HG03378 (cell line): ENCODE results near the gene MYG1.
"Not testable (repeated sequence)": the region's sequence is repeated elsewhere in the genome, so short reads cannot be mapped to it uniquely, and the experiment has no call there.

ENCODE experiments used
- ATAC-seq: cut with Tn5 transposase; IDR thresholded peaks from one replicate; pipeline ENCODE4 v1.9.1; 2021; ENCODE audit warnings: mild to moderate bottlenecking, moderate library complexity; ENCODE audit not compliant: unreplicated experiment

MYG1 gene

DNA sequence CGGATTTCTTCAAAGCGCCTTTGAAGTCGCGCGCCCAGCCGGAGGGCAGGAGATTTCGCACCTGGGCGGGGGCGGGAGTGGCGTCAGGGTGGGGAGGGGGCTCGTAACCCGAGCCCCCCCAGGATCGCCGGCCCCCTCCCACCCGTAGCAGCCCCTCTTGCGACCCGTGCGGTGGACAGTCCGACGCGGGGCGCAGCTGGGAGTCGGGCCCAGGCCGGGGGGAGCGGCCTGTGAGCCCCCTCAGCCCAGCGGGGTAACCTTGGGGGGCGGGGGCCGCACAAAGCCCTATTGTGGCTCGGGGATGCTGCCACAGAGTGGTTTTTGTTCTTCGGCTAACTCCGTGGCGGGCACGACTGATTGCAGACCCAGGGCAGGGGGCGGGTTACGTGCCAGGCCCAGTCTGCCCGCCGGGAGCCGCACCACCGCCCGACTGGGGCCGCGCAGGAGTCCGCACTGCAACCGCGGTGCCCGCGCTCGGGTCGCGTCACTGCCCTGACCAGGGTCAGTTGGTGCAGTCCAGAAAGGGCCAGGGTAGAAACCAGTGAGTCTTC lies 26.1 kb downstream of the MYG1 start:
- ATAC-seq: no peak

GRCh38 chr12:53326460-53327185 lies 27.1 kb downstream of the MYG1 start:
- no peak for ATAC-seq

GRCh38 chr12:53327435-53328042 lies 28.0 kb downstream of the MYG1 start:
- no peak for ATAC-seq

- no peak for ATAC-seq
These were observed 28.5 kb downstream of the MYG1 start for GRCh38 chr12:53328043-53328435.

GRCh38 chr12:53330671-53331070 lies 31.2 kb downstream of the MYG1 start:
- no peak for ATAC-seq

DNA sequence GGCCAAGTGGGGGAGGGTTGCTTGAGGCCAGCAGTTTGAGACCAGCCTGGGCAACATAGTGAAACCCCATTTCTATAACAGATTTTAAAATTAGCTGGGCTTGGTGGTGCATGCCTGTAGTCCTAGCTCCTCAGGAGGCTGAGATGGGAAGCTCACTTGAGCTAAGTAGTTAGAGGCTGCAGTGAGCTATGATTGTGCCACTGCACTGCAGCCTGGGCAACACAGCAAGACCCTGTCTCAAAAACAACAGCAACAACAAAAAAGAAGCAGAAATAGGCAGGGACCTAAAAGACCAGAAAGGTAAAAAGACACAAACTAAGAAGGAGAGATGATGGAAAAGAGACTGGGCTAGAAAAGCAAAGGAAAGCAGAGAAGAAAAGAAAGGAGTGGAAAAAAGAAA lies 32.8 kb downstream of the MYG1 start:
- ATAC-seq: not testable (repeated sequence)

GRCh38 chr12:53332744-53333143 lies 33.2 kb downstream of the MYG1 start:
- ATAC-seq: no peak

- ATAC-seq: no peak
These were observed 33.8 kb downstream of the MYG1 start for GRCh38 chr12:53333289-53333688.

GRCh38 chr12:53333845-53334244 lies 34.4 kb downstream of the MYG1 start:
- no peak for ATAC-seq

GRCh38 chr12:53334822-53335221 lies 35.3 kb downstream of the MYG1 start:
- ATAC-seq: no peak

DNA sequence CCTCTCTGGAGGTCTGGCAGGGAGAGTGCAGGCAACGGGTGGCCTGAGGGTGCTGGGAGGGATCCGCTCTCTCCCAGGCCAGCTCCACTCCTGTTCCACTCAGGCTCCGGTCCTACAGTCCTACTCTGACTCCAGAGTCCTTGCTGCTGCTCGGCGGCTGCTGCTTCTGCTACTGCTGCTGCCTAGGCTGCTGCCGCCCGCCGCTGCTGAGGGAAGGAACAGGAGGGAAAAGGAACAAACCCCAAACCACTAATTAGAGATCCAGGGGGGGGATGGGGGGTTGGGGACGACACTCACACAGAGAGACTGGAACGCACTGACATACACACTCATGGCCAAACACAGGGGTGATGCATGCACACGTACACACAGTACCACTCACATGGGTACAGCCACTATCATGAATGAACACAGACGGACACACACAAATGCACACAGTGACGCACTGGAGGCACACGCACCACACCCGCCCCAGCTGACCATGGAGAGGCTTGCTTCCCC lies 36.7 kb downstream of the MYG1 start, which contains the start of gene SP7:
Gene SP7, minus strand, starts transcription at position 174 of the 501 bp plus-strand sequence. CDS start 708 bp downstream, outside the sequence.
- ATAC-seq: no peak

- ATAC-seq: no peak
These were observed 38.5 kb downstream of the MYG1 start for GRCh38 chr12:53338017-53338416.

DNA sequence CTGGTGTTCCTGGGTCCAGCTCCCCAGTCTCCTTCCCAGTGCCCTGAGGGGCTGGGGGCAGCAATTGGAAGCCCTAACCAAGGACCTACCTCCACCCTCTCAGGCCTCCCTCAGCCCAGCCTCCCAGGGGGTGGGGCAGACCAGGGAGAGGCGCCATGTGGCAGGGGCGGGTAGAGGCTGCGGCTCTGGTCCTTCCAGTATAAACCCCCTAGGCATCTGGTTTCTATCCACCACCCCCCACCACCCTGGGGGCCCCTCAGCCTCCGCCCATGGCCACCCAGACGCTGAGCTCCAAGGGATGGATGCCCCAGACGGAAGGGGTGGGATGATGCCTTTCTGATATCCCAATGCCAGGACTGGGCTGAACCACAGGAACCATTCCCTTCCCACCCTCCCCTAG lies 39.4 kb downstream of the MYG1 start:
- ATAC-seq: no peak

DNA sequence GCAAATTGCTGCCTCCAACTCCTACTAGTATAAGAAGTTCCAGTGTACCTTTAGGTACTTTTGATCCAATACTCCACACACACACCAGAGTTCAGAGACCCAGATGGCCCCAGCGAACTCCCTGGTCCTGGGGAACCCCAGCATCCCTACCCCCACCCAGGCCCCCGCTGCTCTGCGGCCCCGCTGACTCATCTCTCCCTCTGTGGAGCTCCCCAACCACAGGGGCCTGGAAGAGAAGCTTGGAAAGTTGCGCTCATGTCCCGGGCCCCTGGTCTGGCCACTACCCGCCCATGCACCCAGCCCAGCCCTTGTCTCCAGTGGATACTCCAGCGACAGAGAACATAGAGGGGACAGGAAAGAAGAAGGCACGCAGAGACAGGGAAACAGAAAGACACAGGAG lies 40.9 kb downstream of the MYG1 start:
- no peak for ATAC-seq

GRCh38 chr12:53343449-53343848 lies 44.0 kb downstream of the MYG1 start:
- no peak for ATAC-seq

DNA sequence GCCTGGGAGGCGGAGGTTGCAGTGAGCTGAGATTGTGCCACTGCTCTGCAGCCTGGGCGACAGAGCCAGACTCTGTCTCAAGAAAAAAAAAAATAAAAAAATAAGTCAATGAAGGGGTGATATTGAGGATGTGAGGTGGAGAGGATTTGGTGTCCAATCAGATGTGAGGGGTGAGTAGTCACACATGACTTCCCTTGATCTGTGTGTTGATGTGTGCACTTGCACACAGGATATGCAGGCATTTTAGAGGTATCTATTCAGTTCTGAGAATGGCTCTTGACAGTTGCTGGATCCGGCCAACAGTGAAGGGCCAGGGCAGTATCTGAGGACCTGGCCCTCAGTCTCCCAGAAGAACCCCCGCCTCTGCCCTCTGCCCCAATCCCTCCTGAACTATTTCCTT lies 44.5 kb downstream of the MYG1 start:
- ATAC-seq: no peak

DNA sequence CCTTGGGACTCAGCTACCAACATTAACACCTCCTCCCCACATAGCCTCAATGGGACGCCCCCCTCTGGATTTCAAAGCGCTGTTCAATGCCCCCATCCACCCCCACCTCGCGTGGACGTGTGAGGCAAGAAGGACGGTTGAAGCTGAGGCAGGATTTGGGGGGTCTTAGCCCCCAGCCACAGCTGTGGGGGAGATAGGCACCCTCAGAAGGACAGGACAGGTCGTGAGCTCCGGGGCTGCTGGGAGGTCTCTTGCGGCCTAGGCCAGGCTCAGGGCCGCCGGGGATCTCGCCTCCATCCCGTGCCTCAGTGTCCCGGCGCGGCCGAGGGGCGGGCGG lies 45.0 kb downstream of the MYG1 start:
- no peak for ATAC-seq

DNA sequence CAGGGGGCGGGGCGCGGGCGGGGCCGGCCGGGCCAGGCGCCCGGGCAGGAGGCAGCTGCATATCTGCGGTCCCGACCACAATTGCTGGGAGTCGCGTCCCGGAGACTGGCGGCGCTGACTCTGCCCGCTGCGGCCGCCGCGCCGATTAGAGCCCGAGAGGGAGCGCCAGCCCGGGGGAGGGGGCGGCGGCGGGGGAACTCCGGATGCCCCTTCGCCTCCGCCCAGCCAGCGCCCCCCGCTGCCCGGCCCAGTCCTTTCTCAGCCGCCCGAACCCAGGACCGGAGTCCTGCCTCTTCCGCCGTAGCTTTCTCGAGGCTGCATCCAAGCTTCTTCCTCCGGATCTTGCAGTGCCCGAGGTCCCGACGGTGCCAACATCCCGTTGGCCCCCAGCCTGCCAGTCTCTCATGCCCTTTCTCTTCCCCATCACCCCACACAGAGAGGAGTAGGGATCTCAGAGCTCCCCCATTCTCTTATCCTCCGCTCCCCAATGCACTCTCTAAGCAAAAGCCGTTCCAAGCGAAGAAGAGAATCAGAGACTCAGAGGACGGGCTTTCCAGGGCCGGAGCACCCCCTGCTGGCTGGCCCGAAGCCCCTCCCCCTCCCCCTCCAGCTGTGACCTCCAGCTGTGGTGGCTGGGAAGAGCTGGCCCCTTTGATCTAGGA lies 45.5 kb downstream of the MYG1 start:
- ATAC-seq: no peak

DNA sequence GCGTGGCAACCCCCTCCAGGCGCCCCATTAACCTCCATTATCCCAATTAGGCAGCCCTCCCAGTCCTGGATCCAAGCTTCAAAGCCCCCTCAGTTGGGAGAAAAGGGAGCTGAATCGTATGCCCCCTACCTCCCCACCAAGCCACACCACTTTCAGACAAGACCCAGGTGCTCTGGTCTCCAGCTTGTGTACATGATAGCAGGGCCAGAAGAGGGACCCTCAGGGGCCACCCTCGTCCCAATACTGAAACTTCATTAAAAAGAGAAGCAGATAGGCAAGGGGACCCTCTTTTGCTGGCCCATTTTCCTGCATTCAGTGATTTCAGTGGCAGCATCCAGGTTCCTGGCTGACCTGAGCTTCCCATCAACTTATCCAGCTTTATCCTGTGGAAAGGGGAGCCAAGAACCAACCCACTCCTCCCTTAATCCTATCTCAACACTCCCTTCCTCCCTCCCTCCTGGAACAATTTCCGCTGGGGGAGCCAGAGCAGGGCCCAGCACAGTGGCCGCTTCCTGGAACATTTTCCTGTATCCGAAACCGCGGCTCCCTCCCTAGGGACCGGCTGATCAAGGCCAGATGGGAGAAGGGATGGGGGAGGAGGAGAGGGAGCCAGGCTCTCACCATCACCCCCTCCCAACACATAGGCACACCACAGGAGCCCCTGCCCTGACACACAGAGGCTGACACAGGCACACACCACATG lies 46.1 kb downstream of the MYG1 start:
- ATAC-seq: no peak

DNA sequence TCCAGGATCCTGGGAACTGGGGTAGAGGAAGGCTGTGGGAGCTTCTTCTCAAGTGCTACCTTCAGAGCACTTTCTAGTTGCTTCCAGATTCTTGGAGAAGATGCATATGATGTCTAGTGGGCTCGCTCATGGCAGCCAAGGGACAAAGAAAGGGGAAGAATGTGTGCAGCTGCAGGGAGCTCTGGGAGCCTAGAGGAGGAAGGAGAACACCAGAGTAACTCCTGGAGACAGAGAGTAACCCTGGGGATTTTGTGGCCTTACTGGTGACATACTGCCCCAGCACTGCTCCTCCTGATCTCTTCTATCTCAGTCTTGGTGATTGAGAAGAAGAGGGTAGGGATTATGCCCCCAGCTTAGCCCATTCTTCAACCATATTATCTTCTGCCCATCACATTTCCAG lies 47.0 kb downstream of the MYG1 start:
- no peak for ATAC-seq

GRCh38 chr12:53347905-53348304 lies 48.4 kb downstream of the MYG1 start:
- ATAC-seq: no peak
